Measurements from ENCODE around the gene AKR1B15. TPM values are rescaled to one million over a fixed set of nuclear protein-coding genes. Genes with fewer than 3 reads are reported as not detected.
"Not testable (repeated sequence)": the region's sequence is repeated elsewhere in the genome, so short reads cannot be mapped to it uniquely, and the experiment has no call there.

Gene AKR1B15
- total and polyA plus RNA-seq, 5 experiments from 2014 or later = not detected

DNA sequence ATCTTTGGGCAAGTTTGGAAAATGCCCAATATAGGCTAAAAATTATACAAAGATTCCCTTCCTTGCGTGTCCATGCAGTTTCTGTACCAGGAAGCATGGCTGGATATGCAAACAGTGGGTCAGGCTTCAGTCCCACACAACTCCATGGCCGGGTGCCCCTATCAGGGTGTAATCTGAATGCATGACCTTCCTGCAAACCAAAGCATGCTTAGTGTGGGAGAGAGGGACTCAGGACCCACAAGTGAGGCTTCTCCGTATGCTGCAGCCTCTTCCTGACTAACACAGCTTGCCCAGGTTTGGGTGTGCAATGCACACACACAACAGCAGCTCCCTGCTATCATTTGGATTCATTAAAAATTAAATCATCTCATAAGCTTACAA, 13.0 kb upstream of the AKR1B15 start:
- ATAC-seq (no peak), DNase-seq (no peak)
- no peak overlapping the region for H3K27ac Mint-ChIP-seq
- H3K4me1 Mint-ChIP-seq = no peaks in the 10 kb centered on the region
- peaks cover 0 to 13% (median 5%) of the 10 kb centered on the region in 5 donors for H3K27me3 Mint-ChIP-seq
- no peaks in the 10 kb centered on the region for H3K36me3 Mint-ChIP-seq
- POLR2A ChIA-PET = no interaction called here
- no peaks in the 10 kb centered on the region for H3K9me3 Mint-ChIP-seq
- H3K4me3 Mint-ChIP-seq = no peak overlapping the region

DNA sequence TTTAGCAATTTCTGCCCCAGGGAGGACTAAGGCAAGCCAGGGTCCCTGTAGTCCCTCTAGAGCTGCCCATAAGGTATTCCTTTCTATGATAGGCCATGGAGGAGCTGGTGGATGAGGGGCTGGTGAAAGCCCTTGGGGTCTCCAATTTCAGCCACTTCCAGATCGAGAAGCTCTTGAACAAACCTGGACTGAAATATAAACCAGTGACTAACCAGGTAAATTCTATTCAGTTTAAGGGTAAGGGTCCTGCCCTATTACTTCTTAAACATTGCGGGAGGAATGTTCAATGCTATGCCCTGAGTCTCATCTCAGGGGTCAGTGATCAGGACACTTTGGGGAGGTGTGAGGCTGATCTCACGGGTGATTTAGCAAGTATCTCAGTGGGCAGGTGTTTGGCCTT, 12.4 kb upstream of the AKR1B15 start:
- ATAC-seq, H3K36me3 Mint-ChIP-seq, H3K4me3 Mint-ChIP-seq, DNase-seq, H3K27ac Mint-ChIP-seq, H3K4me1 Mint-ChIP-seq, POLR2A ChIA-PET, H3K9me3 Mint-ChIP-seq: not testable (repeated sequence)
- peaks cover 0 to 13% (median 10%) of the 10 kb centered on the region in 5 donors for H3K27me3 Mint-ChIP-seq

- H3K4me3 Mint-ChIP-seq, H3K4me1 Mint-ChIP-seq, POLR2A ChIA-PET, H3K27ac Mint-ChIP-seq, ATAC-seq, H3K9me3 Mint-ChIP-seq, DNase-seq, H3K36me3 Mint-ChIP-seq: not testable (repeated sequence)
- H3K27me3 Mint-ChIP-seq = peaks cover 0 to 14% (median 10%) of the 10 kb centered on the region in 5 donors
Observed at GRCh38 chr7:134537273-134537781, 11.6 kb upstream of the AKR1B15 start.

GRCh38 chr7:134539380-134540004, 9.4 kb upstream of the AKR1B15 start:
- POLR2A ChIA-PET = no interaction called here
- ATAC-seq = no peak
- Mint-ChIP-seq H3K9me3 (no peaks in the 10 kb centered on the region), H3K27me3 (peaks cover 0 to 22% (median 13%) of the 10 kb centered on the region in 5 donors), H3K4me3 (no peak overlapping the region), H3K4me1 (no peaks in the 10 kb centered on the region), H3K27ac (no peak overlapping the region), H3K36me3 (no peaks in the 10 kb centered on the region)
- no peak for DNase-seq

- H3K4me3 Mint-ChIP-seq, H3K9me3 Mint-ChIP-seq, DNase-seq, POLR2A ChIA-PET, H3K36me3 Mint-ChIP-seq, H3K4me1 Mint-ChIP-seq, ATAC-seq: not testable (repeated sequence)
- H3K27me3 Mint-ChIP-seq = peaks cover 4 to 28% (median 22%) of the 10 kb centered on the region in 5 donors
- H3K27ac Mint-ChIP-seq = peak overlapping the region in 1 of 10 donors; percentile 23
Observed at GRCh38 chr7:134541501-134542194, 7.3 kb upstream of the AKR1B15 start.

GRCh38 chr7:134542195-134542771, 6.6 kb upstream of the AKR1B15 start:
- Mint-ChIP-seq H3K9me3 (no peaks in the 10 kb centered on the region), H3K36me3 (no peaks in the 10 kb centered on the region), H3K27me3 (peaks cover 5 to 29% (median 24%) of the 10 kb centered on the region in 5 donors), H3K27ac (no peak overlapping the region), H3K4me1 (peaks cover 0 to under 1% (median 0%) of the 10 kb centered on the region in 4 donors), H3K4me3 (no peak overlapping the region)
- DNase-seq (no peak), ATAC-seq (no peak)
- POLR2A ChIA-PET = no interaction called here

GRCh38 chr7:134545380-134545779, 3.5 kb upstream of the AKR1B15 start:
- no peaks in the 10 kb centered on the region for H3K9me3 Mint-ChIP-seq
- H3K4me3 Mint-ChIP-seq = no peak overlapping the region
- no peak for DNase-seq
- H3K36me3 Mint-ChIP-seq = no peaks in the 10 kb centered on the region
- ATAC-seq = no peak
- POLR2A ChIA-PET = no interaction called here
- H3K4me1 Mint-ChIP-seq = peaks cover 0 to 4% (median 3%) of the 10 kb centered on the region in 4 donors
- H3K27ac Mint-ChIP-seq = no peak overlapping the region
- H3K27me3 Mint-ChIP-seq = peaks cover 5 to 27% (median 19%) of the 10 kb centered on the region in 5 donors

DNA sequence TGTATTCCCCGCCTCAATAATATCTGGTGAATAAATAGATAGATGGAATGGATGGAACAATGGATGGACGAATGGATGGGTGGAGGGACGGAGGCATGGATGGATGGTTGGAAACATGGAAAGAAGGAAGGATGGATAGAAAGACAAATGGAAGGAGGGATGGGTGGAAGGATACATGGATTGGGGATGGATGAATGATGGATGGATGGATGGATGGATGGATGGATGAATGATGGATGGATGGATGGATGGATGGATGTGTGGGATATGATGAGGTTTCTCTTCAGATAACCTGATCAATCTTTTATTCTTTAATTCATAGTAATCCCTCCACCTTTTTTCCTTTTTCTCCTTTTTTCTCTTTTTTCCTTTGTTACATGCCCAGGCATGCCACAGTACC, 3.0 kb upstream of the AKR1B15 start:
- Mint-ChIP-seq H3K27me3 (peaks cover 5 to 33% (median 18%) of the 10 kb centered on the region in 5 donors), H3K27ac (peak overlapping the region in 1 of 10 donors; percentile 15), H3K4me3 (no peak overlapping the region), H3K4me1 (peaks cover 0 to 4% (median 3%) of the 10 kb centered on the region in 4 donors), H3K36me3 (no peaks in the 10 kb centered on the region), H3K9me3 (no peaks in the 10 kb centered on the region)
- ATAC-seq = no peak
- POLR2A ChIA-PET = no interaction called here
- no peak for DNase-seq

GRCh38 chr7:134546955-134547354, 2.0 kb upstream of the AKR1B15 start:
- Mint-ChIP-seq H3K4me3 (no peak overlapping the region), H3K9me3 (no peaks in the 10 kb centered on the region), H3K27ac (peak overlapping the region in 1 of 10 donors; percentile 44), H3K36me3 (no peaks in the 10 kb centered on the region), H3K4me1 (peaks cover 0 to 4% (median 3%) of the 10 kb centered on the region in 4 donors), H3K27me3 (peaks cover 5 to 39% (median 18%) of the 10 kb centered on the region in 5 donors)
- ATAC-seq (no peak), DNase-seq (no peak)
- POLR2A ChIA-PET = no interaction called here

GRCh38 chr7:134547397-134548054, 1.4 kb upstream of the AKR1B15 start:
- H3K4me3 Mint-ChIP-seq = peak overlapping the region in 2 of 10 donors; percentile 5 to 46
- DNase-seq (peak; percentile 21 to 80 (median 58)), ATAC-seq (peak; percentile 77 to 80)
- H3K27ac Mint-ChIP-seq = peak overlapping the region in 1 of 10 donors; percentile 44
- H3K4me1 Mint-ChIP-seq = peaks cover 0 to 4% (median 3%) of the 10 kb centered on the region in 4 donors
- no peaks in the 10 kb centered on the region for H3K9me3 Mint-ChIP-seq
- H3K27me3 Mint-ChIP-seq = peaks cover 8 to 44% (median 17%) of the 10 kb centered on the region in 5 donors
- H3K36me3 Mint-ChIP-seq = no peaks in the 10 kb centered on the region
- POLR2A ChIA-PET = no interaction called here

DNA sequence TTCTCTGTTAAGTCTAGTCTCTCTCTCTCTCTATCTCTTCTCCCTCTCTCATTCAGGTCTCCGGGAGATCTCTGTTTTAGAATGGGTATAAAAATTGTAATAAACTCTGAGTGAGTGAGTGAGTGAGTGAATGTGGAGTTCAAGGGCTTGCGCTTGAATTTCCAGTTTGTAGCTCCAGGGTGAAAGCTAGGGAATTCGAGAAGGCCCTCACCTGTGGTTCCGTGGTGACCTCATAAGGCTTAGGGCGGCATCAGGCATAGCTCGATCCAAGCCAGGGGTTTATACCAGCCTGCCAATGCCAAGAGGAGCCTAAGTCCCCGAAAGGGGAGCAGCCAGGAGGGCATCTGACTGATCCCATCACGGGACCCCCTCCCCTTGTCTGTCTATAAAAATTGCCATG, 456 bp downstream of the AKR1B15 start:
- Mint-ChIP-seq H3K27ac (no peak overlapping the region), H3K36me3 (no peaks in the 10 kb centered on the region), H3K27me3 (peaks cover 8 to 47% (median 13%) of the 10 kb centered on the region in 5 donors), H3K4me3 (no peak overlapping the region), H3K9me3 (no peaks in the 10 kb centered on the region), H3K4me1 (peaks cover 0 to 4% (median 3%) of the 10 kb centered on the region in 4 donors)
- DNase-seq = no peak
- ATAC-seq = no peak
- POLR2A ChIA-PET = no interaction called here

GRCh38 chr7:134552105-134552504, 3.2 kb downstream of the AKR1B15 start:
- ATAC-seq (no peak), DNase-seq (no peak)
- Mint-ChIP-seq H3K36me3 (no peaks in the 10 kb centered on the region), H3K9me3 (no peaks in the 10 kb centered on the region), H3K27ac (no peak overlapping the region), H3K4me3 (no peak overlapping the region), H3K27me3 (peaks cover 3 to 28% (median 4%) of the 10 kb centered on the region in 5 donors), H3K4me1 (peaks cover 0 to 4% (median 3%) of the 10 kb centered on the region in 4 donors)
- POLR2A ChIA-PET = no interaction called here

DNA sequence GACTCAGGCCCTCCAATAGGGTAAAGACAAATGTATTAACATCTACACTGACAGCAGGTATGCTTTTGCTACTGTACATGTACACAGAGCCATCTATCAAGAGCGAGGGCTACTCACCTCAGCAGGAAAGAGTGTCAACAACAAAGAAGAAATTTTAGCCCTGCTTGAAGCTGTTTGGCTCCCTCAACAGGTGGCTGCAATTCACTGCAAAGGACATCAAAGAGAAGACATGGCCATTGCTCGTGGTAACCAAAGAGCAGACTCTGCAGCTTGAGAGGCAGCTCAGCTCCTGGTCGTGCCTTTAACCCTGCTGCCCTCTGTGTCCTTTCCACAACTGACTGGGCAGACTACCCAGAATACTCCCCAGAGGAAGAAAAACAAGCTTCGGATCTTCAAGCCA, 5.1 kb downstream of the AKR1B15 start:
- POLR2A ChIA-PET = no interaction called here
- peaks cover 0 to 2% (median 0%) of the 10 kb centered on the region in 3 donors for H3K36me3 Mint-ChIP-seq
- no peak for ATAC-seq
- H3K9me3 Mint-ChIP-seq = no peaks in the 10 kb centered on the region
- no peak for DNase-seq
- H3K27ac Mint-ChIP-seq = no peak overlapping the region
- H3K4me3 Mint-ChIP-seq = no peak overlapping the region
- peaks cover 3 to 26% (median 4%) of the 10 kb centered on the region in 5 donors for H3K27me3 Mint-ChIP-seq
- peaks cover 0 to 2% (median 0%) of the 10 kb centered on the region in 4 donors for H3K4me1 Mint-ChIP-seq

All from naive thymus-derived CD8-positive, alpha-beta T cell (primary cell).